SK-N-SH (cell line): ENCODE data around the gene VPS18. TPM values are rescaled to one million over a fixed set of nuclear protein-coding genes. Genes with fewer than 3 reads are reported as not detected.

ENCODE experiments used
- CTCF ChIA-PET: fragments of 300-600, 350-600 bp; formaldehyde crosslinking; extraction: SDS; loops from one replicate; lab custom pipeline; 2021; lab: Yijun Ruan, JAX
- POLR2A ChIA-PET: fragments of 350-600 bp; sonication (Branson Sonifier 250); formaldehyde crosslinking; extraction: SDS; loops from one replicate; lab custom pipeline; 2020; ENCODE audit warnings: antibody characterized with exemption, inconsistent platforms; lab: Yijun Ruan, JAX
- DNase-seq: peaks from one replicate; pipeline ENCODE4 v3.0.0; 2012
- H2AFZ ChIP-seq: fragments of 200-600 bp; sonication (generic); 2 replicates; pipeline ENCODE4 v1.8.1; 2016; ENCODE audit warnings: antibody characterized with exemption, mild to moderate bottlenecking, low read depth
- H3F3A ChIP-seq: fragments of 200-600 bp; sonication (generic); replicated peaks from 2 replicates; pipeline ENCODE3; 2016; ENCODE audit warnings: antibody characterized with exemption, mild to moderate bottlenecking; ENCODE audit not compliant: insufficient read depth
- H3K27ac ChIP-seq, 2 experiments: fragments of 200-500 bp in 1 of 2; fragments of 200-600 bp in 1 of 2; sonication (Bioruptor generic) in 1 of 2; sonication (generic), shearing (Covaris generic) in 1 of 2; 2 replicates each; pipeline versions ENCODE4 v1.5.1 to v1.6.1; 2014 to 2016; ENCODE audit warnings: low read depth in 2 of 2, inconsistent platforms in 1 of 2, low read length in 1 of 2, mild to moderate bottlenecking in 1 of 2, mixed read lengths in 1 of 2
- H3K27me3 ChIP-seq: fragments of 200-600 bp; sonication (generic), shearing (Covaris generic); 2 replicates; pipeline ENCODE4 v1.6.1; 2016; ENCODE audit warnings: mixed run types; ENCODE audit not compliant: insufficient read depth
- H3K36me3 ChIP-seq, 2 experiments: fragments of 200-500 bp in 1 of 2; fragments of 200-600 bp in 1 of 2; sonication (Bioruptor generic) in 1 of 2; sonication (generic) in 1 of 2; replicated peaks in 1 of 2; 2 replicates each; pipeline versions ENCODE3 to v1.5.1; 2014 to 2016; ENCODE audit warnings: low read length in 1 of 2, mild to moderate bottlenecking in 1 of 2; ENCODE audit not compliant: insufficient read depth in 2 of 2, control insufficient read depth in 1 of 2
- H3K4me1 ChIP-seq, 2 experiments: fragments of 200-500 bp in 1 of 2; fragments of 200-600 bp in 1 of 2; sonication (Bioruptor generic) in 1 of 2; sonication (generic), shearing (Covaris generic) in 1 of 2; 2 replicates each; pipeline versions ENCODE4 v1.5.1 to v1.6.1; 2014 to 2016; ENCODE audit warnings: low read depth in 1 of 2, low read length in 1 of 2, mixed run types in 1 of 2; ENCODE audit not compliant: insufficient read depth in 2 of 2, control insufficient read depth in 1 of 2
- H3K4me2 ChIP-seq: fragments of 200-600 bp; sonication (generic), shearing (Covaris generic); 2 replicates; pipeline ENCODE4 v1.6.1; 2017; ENCODE audit warnings: mixed run types
- H3K4me3 ChIP-seq, 2 experiments: fragments of 200-500 bp in 1 of 2; fragments of 200-600 bp in 1 of 2; sonication (Bioruptor generic) in 1 of 2; sonication (generic), shearing (Covaris generic) in 1 of 2; 2 replicates each; pipeline versions ENCODE4 v1.5.1 to v1.8.1; 2014 to 2016; ENCODE audit warnings: low read depth in 2 of 2, inconsistent platforms in 1 of 2, low read length in 1 of 2, mild to moderate bottlenecking in 1 of 2, mixed read lengths in 1 of 2, moderate library complexity in 1 of 2
- H3K79me2 ChIP-seq: fragments of 200-600 bp; sonication (generic); 2 replicates; pipeline ENCODE4 v1.8.1; 2017; ENCODE audit warnings: mild to moderate bottlenecking; ENCODE audit not compliant: insufficient read depth
- H3K9ac ChIP-seq: fragments of 200-600 bp; sonication (generic); 2 replicates; pipeline ENCODE4 v1.6.1; 2017; ENCODE audit warnings: mixed run types
- H3K9me2 ChIP-seq: fragments of 200-600 bp; sonication (generic); 2 replicates; pipeline ENCODE4 v1.6.1; 2017; ENCODE audit warnings: mixed run types
- H3K9me3 ChIP-seq: fragments of 200-600 bp; sonication (generic); 2 replicates; pipeline ENCODE4 v1.6.1; 2017; ENCODE audit warnings: mixed run types, mild to moderate bottlenecking, moderate library complexity
- H4K20me1 ChIP-seq: fragments of 200-600 bp; sonication (generic); 2 replicates; pipeline ENCODE4 v1.6.1; 2017; ENCODE audit warnings: mild to moderate bottlenecking, mixed run types; ENCODE audit not compliant: insufficient read depth
- CTCF ChIP-seq: fragments of 200-600 bp; sonication (generic); IDR thresholded peaks from 2 replicates; pipeline ENCODE4 v1.6.1; 2017; ENCODE audit warnings: antibody characterized with exemption, mild to moderate bottlenecking, moderate library complexity
- ELF1 ChIP-seq: IDR thresholded peaks from 2 replicates; pipeline ENCODE4 v1.4.0; 2012
- EZH2phosphoT487 ChIP-seq: fragments of 200-600 bp; sonication (generic); IDR thresholded peaks from 2 replicates; pipeline ENCODE4 v1.6.1; 2017; ENCODE audit warnings: low read depth, mixed run types, mild to moderate bottlenecking, antibody characterized with exemption, moderate library complexity, borderline replicate concordance
- FOSL2 ChIP-seq: IDR thresholded peaks from 2 replicates; pipeline ENCODE4 v1.4.0; 2012; ENCODE audit warnings: low read depth, mild to moderate bottlenecking, moderate library complexity, borderline replicate concordance
- FOXM1 ChIP-seq: IDR thresholded peaks from 2 replicates; pipeline ENCODE4 v1.4.0; 2012; ENCODE audit warnings: low read depth, mild to moderate bottlenecking
- GATA2 ChIP-seq: sonication (generic); formaldehyde crosslinking; IDR thresholded peaks from 2 replicates; pipeline ENCODE4 v1.5.0; 2020; ENCODE audit warnings: mild to moderate bottlenecking, missing genetic modification reagents
- JUND ChIP-seq: IDR thresholded peaks from 2 replicates; pipeline ENCODE4 v1.4.0; 2012
- MAX ChIP-seq: IDR thresholded peaks from 2 replicates; pipeline ENCODE4 v1.4.0; 2012; ENCODE audit warnings: low read depth
- MEF2A ChIP-seq: IDR thresholded peaks from 2 replicates; pipeline ENCODE4 v1.4.0; 2012; ENCODE audit warnings: low read depth, borderline replicate concordance
- MXI1 ChIP-seq: IDR thresholded peaks from 2 replicates; pipeline ENCODE4 v1.6.1; 2012; ENCODE audit warnings: mild to moderate bottlenecking, low read depth, low read length, improper control_type of control experiment
- NFIC ChIP-seq: IDR thresholded peaks from 2 replicates; pipeline ENCODE4 v1.4.0; 2012; ENCODE audit warnings: borderline replicate concordance
- PBX3 ChIP-seq: IDR thresholded peaks from 2 replicates; pipeline ENCODE4; 2012
- RAD21 ChIP-seq: IDR thresholded peaks from 2 replicates; pipeline ENCODE4 v1.6.1; 2012; ENCODE audit warnings: mild to moderate bottlenecking, low read length
- RFX5 ChIP-seq: IDR thresholded peaks from 2 replicates; pipeline ENCODE4 v1.6.1; 2012; ENCODE audit warnings: mild to moderate bottlenecking, improper control_type of control experiment, low read length
- SIN3A ChIP-seq: IDR thresholded peaks from 2 replicates; pipeline ENCODE4 v1.6.1; 2012; ENCODE audit warnings: low read depth, mild to moderate bottlenecking, low read length, moderate library complexity, borderline replicate concordance
- USF2 ChIP-seq: fragments of 150-350 bp; IDR thresholded peaks from 2 replicates; pipeline ENCODE4 v1.6.1; 2017; ENCODE audit warnings: antibody characterized with exemption, low read length, low read depth, borderline replicate concordance
- YY1 ChIP-seq: IDR thresholded peaks from 2 replicates; pipeline ENCODE4 v1.4.0; 2012; ENCODE audit warnings: low read depth, mild to moderate bottlenecking
- WGBS: methylation state at CpG from one replicate; pipeline ENCODE4 v1.1.6; 2017; ENCODE audit warnings: low lambda C conversion rate; 5-methylcytosine and 5-hydroxymethylcytosine counted together
- polyA plus RNA-seq, 3 experiments: library from polyadenylated mRNA; depleted of rRNA; stranded (reverse); fragments of >200 nt; gene quantifications; 2 replicates each; pipeline ENCODE4 v1.2.3, GENCODE V29; 2012

The VPS18 gene
- polyA plus RNA-seq, 1 of the 3 experiments (the other 2 are of a cell fraction) = 14.1 TPM

GRCh38 chr15:40856746-40857145 lies 37.5 kb upstream of the VPS18 start:
- peaks cover 0 to 3% of the 10 kb centered on the region in 2 experiments; a peak in 1 of 4 replicates for H3K4me1 ChIP-seq
- H3K4me2 ChIP-seq = no peak overlapping the region
- no peaks in the 10 kb centered on the region for H3K27me3 ChIP-seq
- no peak overlapping the region; the same call in 1 of the 2 replicates for H2AFZ ChIP-seq
- no peaks in the 10 kb centered on the region for H3K36me3 ChIP-seq
- DNase-seq = no peak
- H3K27ac ChIP-seq = no peak overlapping the region
- ChIA-PET POLR2A (interaction anchor here (0.7 to 1.7 kb wide), 2 partner anchors 33 to 37 kb away, joined by 3 to 7 read pairs; partner anchors contain the start of gene VPS18), CTCF (interaction anchor here (1.0 to 5.1 kb wide), 13 partner anchors 10 to 329 kb away, joined by 4 to 120 read pairs (median 7); partner anchors contain the start of genes PPP1R14D and SPINT1)
- TF ChIP-seq MXI1 = no peak
- TF ChIP-seq SIN3A = no peak
- no peak for TF ChIP-seq FOSL2
- TF ChIP-seq EZH2phosphoT487 = no peak
- TF ChIP-seq JUND = no peak
- TF ChIP-seq MEF2A = no peak
- no peak for TF ChIP-seq FOXM1
- TF ChIP-seq YY1 = no peak
- no peak for TF ChIP-seq MAX
- TF ChIP-seq NFIC = no peak
- no peak for TF ChIP-seq PBX3
- no peak for TF ChIP-seq RFX5
- TF ChIP-seq RAD21 = no peak
- no peak for TF ChIP-seq USF2
- no peak for TF ChIP-seq ELF1
- no peak for TF ChIP-seq GATA2 (CRISPR knock-in tag)
- TF ChIP-seq CTCF = no peak
- H3K9me2 ChIP-seq = no peaks in the 10 kb centered on the region
- H3K4me3 ChIP-seq = no peak overlapping the region
- WGBS = 59% methylated on average over 5 of the region's 8 CpGs
- no peaks in the 10 kb centered on the region for H3K79me2 ChIP-seq
- H4K20me1 ChIP-seq = no peaks in the 10 kb centered on the region
- H3K9me3 ChIP-seq = no peaks in the 10 kb centered on the region
- H3K9ac ChIP-seq = no peak overlapping the region
- H3F3A ChIP-seq = peaks cover 3% of the 10 kb centered on the region
